Heart left ventricle (tissue), 13 donors: ENCODE results near the gene PCIF1.

Experiments
- CTCF ChIP-seq, 12 donors: fragments of 200-600 bp; sonication (generic) in 4 of 12; IDR thresholded peaks; one replicate each; pipeline versions ENCODE4 v1.5.0 to v1.8.0; 2018 to 2022; ENCODE audit warnings: antibody characterized with exemption in 12 of 12, mild to moderate bottlenecking in 5 of 12
- POLR2A ChIP-seq, 2 donors: fragments of 450-650 bp; IDR thresholded peaks; one replicate each; pipeline ENCODE4 v1.6.1; 2017; ENCODE audit warnings: antibody characterized with exemption in 2 of 2, mild to moderate bottlenecking in 2 of 2, moderate library complexity in 2 of 2
- donor health status: ischemic (EF 13 %, LVEDD 7.1; RV severe dilation, severe dysfunction).
- donor health status: DM: no; HTN: yes; CAD: no.
- donor health status: DM: no; HTN: no; CAD: no.
- donor health status: ischemic (EF 25% LVEDD 6.9; RV normal size, moderate dysfunction).
- donor health status: ischemic (EF 25% LVEDD 5.7; RV mildly dilated, moderate dysfunction).
- donor health status: ischemic (EF 35%, LVEDD 5.7; RV mildly dilated, moderate dysfunction).
- donor health status: nonischemic (EF 11% LVEDD 7.7; RV severe dilation, severe dysfunction).
- donor health status: DM: yes; HTN: yes; CAD: no.
- donor health status: PGD.
- donor health status: ischemic (EF 29% LVEDD 5.4; RV normal size, mild dysfunction).
- donor health status: nonischemic (EF 23%, LVEDD 6.1; RV moderate dilation, normal function).

- TF ChIP-seq CTCF (IDR thresholded peaks at IDR 0.05) (no peak), POLR2A (IDR thresholded peaks at IDR 0.05) (no peak)
These were observed 46.8 kb downstream of the PCIF1 start for GRCh38 chr20:45981261-45981660.
